Panc1 (cell line): Measurements from ENCODE around the gene DES.

Experiments
- POLR2AphosphoS5 ChIP-seq: IDR thresholded peaks from 2 replicates; pipeline ENCODE4 v1.6.1; 2012; ENCODE audit warnings: mild to moderate bottlenecking, low read depth, low read length, moderate library complexity
- SIN3A ChIP-seq: IDR thresholded peaks from 2 replicates; pipeline ENCODE4 v1.6.1; 2012; ENCODE audit warnings: low read depth, mild to moderate bottlenecking, low read length, moderate library complexity, borderline replicate concordance; ENCODE audit not compliant: insufficient read depth
- TCF7L2 ChIP-seq: IDR thresholded peaks from 2 replicates; pipeline ENCODE4 v1.6.1; 2011; ENCODE audit warnings: mild to moderate bottlenecking, low read depth, low read length, inconsistent platforms
- TF ChIP-seq, protein P1 (sequence below): fragments of 450-650 bp; IDR thresholded peaks from 2 replicates; pipeline ENCODE4 v1.5.1; 2017; ENCODE audit warnings: mild to moderate bottlenecking

DNA sequence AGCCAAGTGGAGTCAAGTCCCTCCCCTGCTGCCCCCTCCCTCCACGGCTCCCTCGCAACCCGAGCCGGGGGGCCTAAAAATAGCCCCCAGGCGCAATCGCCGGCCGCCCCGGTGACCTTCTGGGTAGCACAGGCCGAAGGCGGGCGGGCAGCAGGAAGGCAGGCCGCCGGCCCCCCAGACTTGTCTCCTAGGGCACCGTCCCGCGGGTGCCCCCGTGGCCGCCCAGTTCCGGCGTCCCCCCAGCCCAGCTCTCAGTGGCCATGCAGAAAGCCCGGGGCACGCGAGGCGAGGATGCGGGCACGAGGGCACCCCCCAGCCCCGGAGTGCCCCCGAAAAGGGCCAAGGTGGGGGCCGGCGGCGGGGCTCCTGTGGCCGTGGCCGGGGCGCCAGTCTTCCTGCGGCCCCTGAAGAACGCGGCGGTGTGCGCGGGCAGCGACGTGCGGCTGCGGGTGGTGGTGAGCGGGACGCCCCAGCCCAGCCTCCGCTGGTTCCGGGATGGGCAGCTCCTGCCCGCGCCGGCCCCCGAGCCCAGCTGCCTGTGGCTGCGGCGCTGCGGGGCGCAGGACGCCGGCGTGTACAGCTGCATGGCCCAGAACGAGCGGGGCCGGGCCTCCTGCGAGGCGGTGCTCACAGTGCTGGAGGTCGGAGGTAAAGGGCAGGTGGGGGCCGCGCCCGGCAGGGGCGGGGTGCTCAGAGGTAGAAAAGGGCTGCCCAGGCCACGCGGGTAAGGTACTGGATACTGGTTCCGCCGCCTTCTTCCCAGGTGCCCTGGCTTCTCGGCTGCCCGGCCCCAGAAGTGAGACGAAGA, 16.7 kb downstream of the DES start, which contains the start of gene SPEG:
- TF ChIP-seq, protein P1, sequence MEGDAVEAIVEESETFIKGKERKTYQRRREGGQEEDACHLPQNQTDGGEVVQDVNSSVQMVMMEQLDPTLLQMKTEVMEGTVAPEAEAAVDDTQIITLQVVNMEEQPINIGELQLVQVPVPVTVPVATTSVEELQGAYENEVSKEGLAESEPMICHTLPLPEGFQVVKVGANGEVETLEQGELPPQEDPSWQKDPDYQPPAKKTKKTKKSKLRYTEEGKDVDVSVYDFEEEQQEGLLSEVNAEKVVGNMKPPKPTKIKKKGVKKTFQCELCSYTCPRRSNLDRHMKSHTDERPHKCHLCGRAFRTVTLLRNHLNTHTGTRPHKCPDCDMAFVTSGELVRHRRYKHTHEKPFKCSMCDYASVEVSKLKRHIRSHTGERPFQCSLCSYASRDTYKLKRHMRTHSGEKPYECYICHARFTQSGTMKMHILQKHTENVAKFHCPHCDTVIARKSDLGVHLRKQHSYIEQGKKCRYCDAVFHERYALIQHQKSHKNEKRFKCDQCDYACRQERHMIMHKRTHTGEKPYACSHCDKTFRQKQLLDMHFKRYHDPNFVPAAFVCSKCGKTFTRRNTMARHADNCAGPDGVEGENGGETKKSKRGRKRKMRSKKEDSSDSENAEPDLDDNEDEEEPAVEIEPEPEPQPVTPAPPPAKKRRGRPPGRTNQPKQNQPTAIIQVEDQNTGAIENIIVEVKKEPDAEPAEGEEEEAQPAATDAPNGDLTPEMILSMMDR = no peak
- TF ChIP-seq POLR2AphosphoS5 (no peak), TCF7L2 (no peak), SIN3A (no peak)
